H7 (cell line): ENCODE data around the gene ACTR2. TPM values are rescaled to one million over a fixed set of nuclear protein-coding genes. Genes with fewer than 3 reads are reported as not detected.
A peak's percentile ranks its signal among the peaks of the same experiment; 100 is the strongest.

Experiments
- DNase-seq: peaks from one replicate; pipeline ENCODE4 v3.0.0; 2012
- H3K27me3 ChIP-seq: 2 replicates; pipeline ENCODE4 v1.6.0; 2011; ENCODE audit warnings: mild to moderate bottlenecking, low read length; ENCODE audit not compliant: control insufficient read depth, insufficient read depth
- H3K36me3 ChIP-seq: replicated peaks from 2 replicates; pipeline ENCODE4 v1.5.1; 2011; ENCODE audit warnings: low read length; ENCODE audit not compliant: control insufficient read depth, insufficient read depth
- H3K4me3 ChIP-seq: 2 replicates; pipeline ENCODE4 v1.5.1; 2011; ENCODE audit warnings: low read depth, mild to moderate bottlenecking, control low read depth, low read length, moderate library complexity; ENCODE audit not compliant: insufficient read depth
- total RNA-seq: library from RNA; depleted of rRNA; stranded (reverse); fragments of >200 nt; shearing (Covaris generic); gene quantifications from 2 replicates; pipeline ENCODE4 v1.2.3, GENCODE V29; 2014; rRNA removed

ACTR2 gene
- total RNA-seq, 1 experiment from 2014 or later = 42.1 TPM

GRCh38 chr2:65320042-65320725 is 92.6 kb downstream of the ACTR2 start:
- Histone ChIP-seq H3K27me3 (no peaks in the 10 kb centered on the region), H3K36me3 (peaks cover 4% of the 10 kb centered on the region), H3K4me3 (no peak overlapping the region)
- peak; percentile 51 for DNase-seq

Other genes with a start within 250 kb of the ACTR2 start
- 0.85 and 2.5 TPM in 2 replicates for gene SLC1A4, start 238.4 kb upstream of the ACTR2 start, total RNA-seq
- 10.3 and 15.1 TPM in 2 replicates for gene CEP68, start 171.4 kb upstream of the ACTR2 start, total RNA-seq
- gene RAB1A, start 97.7 kb upstream of the ACTR2 start, total RNA-seq = 73.7 and 76.9 TPM in 2 replicates
- gene SPRED2, start 204.8 kb downstream of the ACTR2 start, total RNA-seq = 15.1 and 16.1 TPM in 2 replicates